Mesothelial cell of epicardium (in vitro differentiated cells): ENCODE measurements around the gene SKIL. TPM values are rescaled to one million over a fixed set of nuclear protein-coding genes. Genes with fewer than 3 reads are reported as not detected.

Source experiments
- DNase-seq, 2 experiments: peaks; one replicate each; pipeline ENCODE4 v3.0.0; 2021; ENCODE audit warnings: low spot score in 2 of 2; ENCODE audit not compliant: unreplicated experiment in 2 of 2
- H3K27ac Mint-ChIP-seq: 2 replicates; pipeline ENCODE4 v1.8.0; 2021; ENCODE audit warnings: mixed read lengths
- H3K27me3 Mint-ChIP-seq: 2 replicates; pipeline ENCODE4 v1.8.0; 2021; ENCODE audit warnings: low read depth, mixed read lengths
- H3K36me3 Mint-ChIP-seq: 2 replicates; pipeline ENCODE4 v1.8.0; 2021; ENCODE audit warnings: mixed read lengths
- H3K4me1 Mint-ChIP-seq: 2 replicates; pipeline ENCODE4 v1.8.0; 2021; ENCODE audit warnings: mixed read lengths
- H3K4me3 Mint-ChIP-seq: 2 replicates; pipeline ENCODE4 v1.8.0; 2021; ENCODE audit warnings: mild to moderate bottlenecking, moderate library complexity, mixed read lengths
- H3K9me3 Mint-ChIP-seq: 2 replicates; pipeline ENCODE4 v1.8.0; 2021; ENCODE audit warnings: mixed read lengths
- CTCF ChIP-seq: fragments of 200-600 bp; sonication (generic); IDR thresholded peaks from one replicate; pipeline ENCODE4 v1.5.0; 2021; ENCODE audit warnings: antibody characterized with exemption; ENCODE audit not compliant: unreplicated experiment
- total RNA-seq: library from RNA; stranded (reverse); gene quantifications from 3 replicates; pipeline ENCODE4 v1.2.1, GENCODE V29; 2021

Gene SKIL
- total RNA-seq = 323 to 328 TPM (median 325 TPM) in 3 replicates

GRCh38 chr3:170357176-170358041, at the start of gene SKIL:
Gene SKIL, plus strand, starts transcription at chr3:170357715. Its CDS starts 2,617 bp downstream, at chr3:170360332.
- Mint-ChIP-seq H3K4me3 (peak within 1 kb of the TSS; percentile 87), H3K4me1 (peaks cover 60% of the 10 kb centered on the region), H3K36me3 (peaks cover 15% of the 10 kb centered on the region), H3K27me3 (no peaks in the 10 kb centered on the region), H3K9me3 (no peaks in the 10 kb centered on the region), H3K27ac (peak within 1 kb of the TSS; percentile 99)
- peak; percentile 96 to 97 for DNase-seq
- TF ChIP-seq CTCF = no peak

- H3K36me3 Mint-ChIP-seq = peaks cover 1% of the 10 kb centered on the region
- H3K9me3 Mint-ChIP-seq = no peaks in the 10 kb centered on the region
- TF ChIP-seq CTCF = no peak
Measured at GRCh38 chr3:170309046-170309445, 48.5 kb upstream of the SKIL start.

GRCh38 chr3:170317954-170318353, 39.6 kb upstream of the SKIL start:
- H3K9me3 Mint-ChIP-seq = no peaks in the 10 kb centered on the region
- no peaks in the 10 kb centered on the region for H3K36me3 Mint-ChIP-seq
- DNase-seq = no peak
- no peak for TF ChIP-seq CTCF
- H3K4me3 Mint-ChIP-seq = no peak overlapping the region
- H3K27ac Mint-ChIP-seq = peak overlapping the region; percentile 83
- H3K4me1 Mint-ChIP-seq = peaks cover 48% of the 10 kb centered on the region
- H3K27me3 Mint-ChIP-seq = no peaks in the 10 kb centered on the region

More at GRCh38 chr3:170309046-170309445, 48.5 kb upstream of the SKIL start:
- H3K27ac Mint-ChIP-seq = no peak overlapping the region
- H3K4me3 Mint-ChIP-seq = no peak overlapping the region
- no peak for DNase-seq
- H3K4me1 Mint-ChIP-seq = peaks cover 6% of the 10 kb centered on the region
- no peaks in the 10 kb centered on the region for H3K27me3 Mint-ChIP-seq

GRCh38 chr3:170320461-170321121, 36.9 kb upstream of the SKIL start:
- TF ChIP-seq CTCF = no peak
- peaks cover 2% of the 10 kb centered on the region for H3K9me3 Mint-ChIP-seq
- H3K4me1 Mint-ChIP-seq = peaks cover 58% of the 10 kb centered on the region
- DNase-seq = no peak
- H3K4me3 Mint-ChIP-seq = no peak overlapping the region
- H3K36me3 Mint-ChIP-seq = peaks cover 2% of the 10 kb centered on the region
- H3K27ac Mint-ChIP-seq = peak overlapping the region; percentile 91
- no peaks in the 10 kb centered on the region for H3K27me3 Mint-ChIP-seq

GRCh38 chr3:170321321-170322034, 36.0 kb upstream of the SKIL start:
- H3K4me3 Mint-ChIP-seq = peak overlapping the region; percentile 3
- peak overlapping the region; percentile 91 for H3K27ac Mint-ChIP-seq
- DNase-seq = no peak
- peaks cover 2% of the 10 kb centered on the region for H3K36me3 Mint-ChIP-seq
- H3K4me1 Mint-ChIP-seq = peaks cover 58% of the 10 kb centered on the region
- H3K9me3 Mint-ChIP-seq = peaks cover 3% of the 10 kb centered on the region
- TF ChIP-seq CTCF = no peak
- no peaks in the 10 kb centered on the region for H3K27me3 Mint-ChIP-seq
